Measurements from ENCODE around the gene RSPH4A.
"Not testable (repeated sequence)": the region's sequence is repeated elsewhere in the genome, so short reads cannot be mapped to it uniquely, and the experiment has no call there.

RSPH4A gene

DNA sequence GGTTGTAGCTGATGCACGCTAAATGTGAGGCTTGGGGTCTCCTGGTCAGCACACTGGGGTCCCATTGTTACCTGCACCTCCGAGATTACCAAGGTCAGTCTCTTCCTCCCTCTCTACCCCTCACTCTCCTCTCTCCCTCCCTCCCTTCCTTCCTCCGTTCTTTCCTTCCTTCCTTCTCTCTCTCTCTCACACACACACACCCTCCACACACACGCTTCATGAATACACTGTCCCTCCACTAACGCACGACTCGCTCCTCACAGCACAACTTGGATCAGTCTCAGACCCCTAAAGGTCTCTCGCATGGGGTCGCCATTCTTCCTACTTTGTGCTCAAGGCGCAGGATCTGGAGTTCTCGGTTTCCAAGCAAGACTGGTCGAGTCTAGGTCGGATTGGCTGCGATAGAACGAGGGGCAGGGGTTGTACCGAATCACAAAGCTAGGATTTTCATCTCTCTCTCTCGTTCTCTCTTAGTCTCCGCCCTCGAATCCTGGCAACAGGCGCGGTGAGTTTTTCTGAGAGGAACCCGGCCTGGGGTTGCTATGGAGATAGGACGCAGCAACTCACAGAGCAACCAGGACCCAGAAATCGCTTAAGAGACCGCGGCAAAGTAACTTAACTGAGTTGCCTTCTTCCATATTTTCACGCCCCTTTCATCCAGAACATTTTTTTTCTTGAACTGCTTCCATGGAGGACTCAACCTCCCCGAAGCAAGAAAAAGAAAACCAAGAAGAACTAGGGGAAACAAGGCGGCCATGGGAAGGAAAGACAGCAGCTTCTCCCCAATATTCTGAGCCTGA, at the start of gene RSPH4A:
Gene RSPH4A, plus strand, starts transcription at position 543 of the 800 bp plus-strand sequence. Its CDS starts 145 bp downstream, at position 688.
- peak; percentile 82 for DNase-seq

DNA sequence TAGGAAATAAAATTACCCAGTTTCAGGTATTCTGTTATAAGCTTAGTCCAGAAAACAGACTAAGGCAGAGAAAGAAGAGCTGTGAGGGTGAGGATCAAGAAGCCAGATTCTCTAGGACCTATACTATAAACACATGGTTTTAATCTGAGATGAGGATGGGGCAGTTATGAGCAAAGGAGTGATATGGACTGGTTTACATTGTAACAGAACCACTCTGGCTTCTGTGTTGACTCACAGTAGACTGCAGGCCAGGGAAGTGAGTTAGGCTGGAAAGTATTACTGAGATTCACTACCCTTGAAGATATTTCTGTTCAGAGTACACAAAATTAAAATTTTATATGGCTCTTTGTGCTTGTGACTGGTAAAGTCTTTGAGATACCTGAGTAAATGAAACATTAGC, 48.2 kb upstream of the RSPH4A start:
- DNase-seq: no peak

DNA sequence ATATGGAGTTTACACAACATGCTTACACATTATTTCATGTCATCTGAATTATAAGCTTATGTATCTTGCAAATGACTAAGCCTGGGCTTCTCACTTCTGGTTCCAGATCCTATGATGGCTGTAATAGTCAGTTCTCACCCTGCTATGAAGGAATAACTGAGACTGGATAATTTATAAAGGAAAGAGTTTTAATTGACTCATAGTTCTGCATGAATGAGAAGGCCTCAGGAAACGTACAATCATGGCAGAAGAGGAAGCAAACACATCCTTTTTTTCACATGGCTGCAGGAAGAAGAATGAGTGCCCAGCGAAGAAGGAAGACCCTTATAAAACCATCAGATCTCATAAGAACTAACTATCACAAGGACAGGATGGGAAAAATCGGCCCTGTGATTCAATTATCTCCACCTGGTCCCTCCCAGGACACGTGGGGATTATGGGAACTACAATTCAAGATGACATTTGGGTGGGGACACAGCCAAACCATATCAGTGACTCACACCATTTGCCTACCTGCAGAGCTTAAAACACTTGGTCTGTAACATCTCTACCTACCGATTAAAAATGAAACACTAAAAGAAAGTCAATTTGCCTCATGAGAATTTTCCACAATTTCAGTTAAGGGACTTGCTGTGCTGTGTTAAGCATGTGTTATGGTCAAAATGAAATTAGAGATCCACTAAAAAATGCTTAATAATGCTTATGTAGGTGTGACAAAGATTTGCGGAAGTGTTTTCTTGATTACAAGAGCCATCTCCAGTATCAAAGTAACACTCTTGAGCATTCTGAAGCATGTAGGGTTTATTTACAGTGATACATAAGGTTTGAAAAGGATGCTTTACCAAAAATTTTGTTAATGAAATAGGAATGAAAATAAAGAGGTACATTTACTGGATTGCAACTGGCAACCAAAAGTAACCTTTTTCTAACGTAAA, 47.2 kb upstream of the RSPH4A start:
- DNase-seq: peak; percentile 33

DNA sequence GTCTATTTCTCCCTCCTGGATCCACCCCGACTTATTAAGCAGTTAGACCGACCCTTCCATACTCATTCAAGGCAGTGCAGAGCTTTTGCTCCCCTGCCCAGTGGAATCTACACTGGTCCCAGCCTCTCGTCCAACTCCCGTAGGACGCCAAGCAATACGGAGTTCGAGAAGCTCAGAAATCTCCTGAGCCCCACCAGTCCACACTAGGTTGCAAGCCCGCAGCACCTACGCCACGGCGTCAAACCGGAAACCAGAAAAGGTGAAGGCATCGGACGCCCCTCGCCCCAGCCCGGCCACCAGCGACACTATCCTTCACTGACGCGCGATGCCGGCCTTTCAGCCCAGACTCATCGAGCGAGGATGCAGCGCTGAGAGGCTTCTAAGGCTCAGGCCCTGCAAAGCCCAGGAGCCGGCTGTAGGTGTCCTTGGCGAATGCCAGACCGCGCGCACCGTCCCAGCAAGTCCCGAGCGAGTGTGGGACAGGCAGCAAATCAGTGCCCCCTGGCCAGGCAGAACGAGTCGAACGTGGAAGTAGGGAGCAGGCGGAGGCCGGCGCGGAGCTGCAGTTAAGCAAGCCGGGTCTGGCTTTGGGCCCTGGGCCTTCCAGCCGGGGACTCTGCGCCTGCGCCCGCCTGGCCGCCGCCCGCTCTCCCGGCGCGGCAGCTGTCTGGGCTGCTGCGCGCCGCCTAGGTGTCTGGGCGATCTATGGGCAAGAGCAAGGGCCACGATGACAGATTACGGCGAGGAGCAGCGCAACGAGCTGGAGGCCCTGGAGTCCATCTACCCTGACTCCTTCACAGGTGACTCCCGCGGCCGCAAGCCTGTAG, 45.2 kb upstream of the RSPH4A start, which contains the start of gene RWDD1:
Gene RWDD1, plus strand, starts transcription at position 649 of the 827 bp plus-strand sequence. Its CDS starts 79 bp downstream, at position 728.
- DNase-seq: peak; percentile 99

DNA sequence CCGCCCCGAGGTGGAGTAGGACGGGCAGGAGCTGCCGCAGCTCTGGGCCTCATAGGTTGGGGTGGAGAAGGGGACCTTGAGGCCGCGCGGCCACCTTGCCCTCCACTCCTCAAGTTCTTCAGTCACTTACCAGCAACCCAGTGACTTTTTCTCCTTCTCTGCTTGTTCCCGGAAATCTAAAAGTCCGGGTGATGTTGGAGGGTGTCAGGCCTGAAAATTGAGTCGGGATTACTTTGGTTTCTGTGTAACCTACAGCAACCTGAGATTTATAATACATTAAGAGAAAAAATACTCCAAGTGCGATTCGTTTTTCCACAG, 44.6 kb upstream of the RSPH4A start:
- no peak for DNase-seq

DNA sequence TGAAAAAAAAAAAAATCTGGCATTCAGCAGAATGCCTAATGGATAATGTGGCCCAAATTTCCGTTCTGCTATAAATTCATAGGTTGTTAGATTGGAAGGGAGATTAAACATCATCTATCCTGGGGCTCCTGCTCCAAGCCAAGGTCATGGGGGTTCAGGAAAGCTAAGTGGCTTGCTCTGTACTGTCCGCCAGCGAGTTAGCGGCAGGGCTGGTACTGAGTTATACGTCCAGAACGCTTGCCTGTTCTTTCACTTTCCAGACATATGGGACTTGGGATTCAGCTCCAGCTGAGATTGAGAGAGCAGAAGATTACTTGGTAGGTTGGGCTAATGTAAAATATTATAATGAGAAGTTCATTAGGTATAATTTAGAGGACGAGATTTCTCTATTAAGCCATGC, 44.1 kb upstream of the RSPH4A start:
- peak; percentile 55 for DNase-seq

DNA sequence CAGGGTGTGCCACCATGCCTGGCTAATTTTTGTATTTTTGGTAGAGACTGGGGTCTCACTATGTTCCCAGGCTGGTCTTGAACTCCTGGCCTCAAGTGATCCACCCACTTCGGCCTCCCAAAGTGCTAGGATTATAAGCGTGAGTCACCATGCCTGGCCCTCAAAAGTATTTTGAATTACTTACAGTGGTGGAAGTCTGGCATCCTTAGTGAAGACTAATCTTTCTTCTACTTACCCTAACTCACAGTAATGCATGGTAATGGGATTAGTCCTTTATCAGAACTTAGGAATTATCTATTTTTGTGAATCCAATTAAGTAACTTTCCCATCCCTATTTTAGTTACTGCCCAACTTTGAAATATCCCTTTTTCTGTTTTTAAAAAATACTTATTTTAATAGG, 41.1 kb upstream of the RSPH4A start:
- no peak for DNase-seq

DNA sequence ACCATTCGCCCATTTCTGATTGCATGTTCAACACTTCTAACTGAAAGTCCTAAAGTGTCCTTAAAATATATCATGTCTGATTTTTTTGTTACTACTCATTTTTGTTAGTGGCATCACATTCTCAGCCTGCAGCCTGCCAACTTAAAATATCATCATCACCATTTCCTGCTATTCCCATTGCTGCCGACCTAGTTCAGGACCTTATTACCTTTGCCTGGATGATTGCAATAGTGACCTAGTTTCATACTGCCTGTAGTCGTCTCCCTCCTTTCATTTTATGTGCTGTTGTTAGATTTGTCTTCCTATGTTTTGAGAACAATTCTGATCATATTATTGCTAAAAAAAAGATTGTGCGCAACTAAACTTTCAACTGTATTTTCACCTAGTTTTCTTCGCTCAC, 38.8 kb upstream of the RSPH4A start:
- no peak for DNase-seq

DNA sequence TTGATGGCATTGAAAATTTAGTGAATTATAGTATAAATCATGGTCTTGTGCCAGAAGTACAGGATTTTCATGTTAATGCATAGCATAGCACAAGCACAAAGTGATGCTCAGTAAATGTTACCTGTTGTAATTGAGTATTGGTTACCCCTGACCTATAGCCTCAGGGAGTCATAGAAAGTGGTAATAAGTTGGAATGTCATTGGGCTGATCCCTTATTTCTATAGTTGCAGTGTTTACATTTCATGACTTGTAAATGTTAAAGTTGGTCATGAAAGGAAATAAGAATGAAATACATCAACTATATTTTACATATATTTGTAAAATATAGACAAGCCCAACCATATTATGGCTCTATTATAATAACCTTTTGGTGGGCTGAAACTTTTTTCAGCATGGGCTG, 37.9 kb upstream of the RSPH4A start:
- no peak for DNase-seq

DNA sequence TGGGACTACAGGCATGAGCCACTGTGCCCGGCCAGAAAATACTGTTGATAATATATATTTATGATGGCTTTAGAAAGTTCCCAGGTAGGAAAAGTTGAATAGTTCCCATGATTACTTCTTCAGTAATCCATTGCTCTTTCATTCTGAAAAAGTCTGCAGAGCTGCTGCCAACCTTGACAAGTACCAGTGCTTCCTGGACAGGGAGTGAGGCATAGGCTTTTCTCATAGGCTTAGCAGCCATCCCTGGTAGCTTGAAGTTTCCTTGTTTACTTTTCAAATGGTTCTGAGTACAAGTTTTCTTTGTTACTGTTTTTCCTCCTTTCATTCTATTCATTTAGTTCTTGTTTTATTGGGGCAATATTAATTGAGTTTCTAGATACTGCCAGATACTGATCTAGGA, 37.1 kb upstream of the RSPH4A start:
- DNase-seq: no peak

DNA sequence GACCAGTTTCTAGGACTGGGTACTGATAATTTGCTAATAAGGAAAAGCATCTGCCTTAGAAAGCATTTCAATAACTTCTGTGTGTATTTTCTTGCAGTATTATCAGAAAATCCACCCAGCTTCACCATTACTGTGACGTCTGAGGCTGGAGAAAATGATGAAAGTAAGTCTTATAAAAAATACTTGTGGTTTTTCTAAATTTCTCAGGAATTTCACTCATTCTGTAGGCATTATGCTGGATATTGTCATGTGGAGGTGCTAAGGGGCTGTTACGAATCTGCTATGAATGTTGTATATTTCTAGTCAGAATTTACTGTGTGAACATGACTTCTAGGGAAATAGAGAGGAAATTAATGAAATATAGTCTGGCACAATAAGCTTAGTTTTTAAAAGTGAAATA, 36.1 kb upstream of the RSPH4A start:
- DNase-seq: no peak

DNA sequence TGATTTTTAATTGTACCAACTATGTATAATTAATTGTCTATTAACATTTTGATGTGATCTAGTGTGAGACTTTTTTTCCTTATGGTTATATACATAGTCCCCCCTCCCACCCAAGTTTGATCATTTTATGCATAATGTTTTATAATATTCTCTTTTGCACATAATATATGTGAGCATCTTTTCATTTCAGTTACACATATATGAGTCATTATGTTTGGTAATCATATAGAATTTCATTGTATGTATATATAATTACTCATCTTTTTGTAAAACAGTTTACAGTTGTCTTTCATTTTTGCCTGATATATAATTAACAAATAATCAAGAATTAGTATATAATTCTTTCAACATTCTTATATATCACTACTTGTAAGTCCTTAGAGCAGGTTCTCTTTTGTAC, 30.0 kb upstream of the RSPH4A start:
- no peak for DNase-seq

DNA sequence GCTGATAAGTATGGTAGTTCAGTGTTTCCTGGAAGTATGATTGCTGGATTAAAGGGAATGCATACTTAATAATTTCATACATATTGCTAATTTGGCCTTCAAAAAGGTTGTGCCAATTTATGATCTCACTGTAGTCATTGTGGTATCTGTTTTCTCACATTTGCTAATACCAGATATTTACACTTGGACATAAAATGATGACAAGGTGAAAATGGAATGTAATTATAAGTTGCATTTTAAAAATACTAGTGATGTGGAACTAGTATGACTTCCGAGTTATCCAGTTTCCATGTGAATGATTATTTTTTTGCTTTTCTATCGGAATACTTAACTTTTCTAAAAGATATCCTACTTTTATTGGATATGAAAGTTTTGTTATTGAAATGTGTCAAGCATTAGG, 29.5 kb upstream of the RSPH4A start:
- DNase-seq: no peak

DNA sequence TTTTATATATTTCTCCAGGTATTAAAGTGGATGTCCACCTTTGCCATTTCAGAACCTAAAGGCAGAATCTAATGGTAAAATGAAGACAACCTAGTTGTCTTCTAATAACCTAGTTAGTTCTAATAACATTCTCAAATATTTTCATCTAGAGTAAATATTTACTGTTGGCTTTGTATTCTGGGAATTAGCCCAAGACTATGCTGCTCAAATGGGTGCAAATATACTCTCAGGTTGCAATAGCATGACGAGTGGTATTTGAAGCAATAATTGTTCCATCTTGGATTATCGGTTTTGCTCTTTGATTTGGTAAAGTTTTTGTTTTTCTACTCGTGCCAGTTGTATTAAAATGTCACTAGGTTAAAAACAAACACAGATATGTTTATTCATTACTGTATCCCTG, 21.0 kb upstream of the RSPH4A start:
- no peak for DNase-seq

DNA sequence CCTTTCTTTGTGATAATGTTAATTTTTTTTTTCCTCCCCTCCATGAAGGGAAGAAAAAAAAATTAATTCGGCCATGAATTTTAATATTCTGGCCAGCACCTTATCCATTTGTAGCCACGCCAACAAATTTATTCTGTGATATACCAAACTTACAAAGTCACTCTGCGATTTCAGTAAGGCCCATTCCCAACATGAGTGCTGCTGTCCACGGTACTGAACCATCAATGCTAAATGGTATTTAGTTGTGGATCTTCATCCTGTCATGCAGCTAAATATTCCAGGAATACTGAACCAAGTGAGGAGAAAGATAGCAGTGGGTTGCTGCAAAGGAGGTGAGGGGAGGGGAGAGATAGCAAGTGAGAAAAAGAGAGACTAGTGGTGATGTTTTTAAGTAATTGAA, 19.5 kb upstream of the RSPH4A start:
- no peak for DNase-seq

DNA sequence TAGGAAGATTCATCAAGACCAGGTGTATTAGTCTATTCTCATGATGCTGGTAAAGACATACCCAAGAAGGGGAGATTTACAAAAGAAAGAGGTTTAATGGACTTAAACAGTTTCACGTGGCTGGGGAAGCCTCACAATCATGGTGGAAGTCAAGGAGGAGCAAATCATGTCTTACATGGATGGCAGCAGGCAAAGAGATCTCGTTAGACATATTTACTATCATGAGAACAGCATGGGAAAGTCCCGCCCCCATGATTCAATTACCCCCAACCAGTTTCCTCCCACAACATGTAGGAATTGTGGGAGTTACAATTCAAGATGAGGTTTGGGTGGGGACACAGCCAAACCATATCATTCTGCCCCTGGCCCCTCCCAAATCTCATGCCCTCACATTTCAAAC, 12.4 kb upstream of the RSPH4A start:
- DNase-seq: not testable (repeated sequence)

DNA sequence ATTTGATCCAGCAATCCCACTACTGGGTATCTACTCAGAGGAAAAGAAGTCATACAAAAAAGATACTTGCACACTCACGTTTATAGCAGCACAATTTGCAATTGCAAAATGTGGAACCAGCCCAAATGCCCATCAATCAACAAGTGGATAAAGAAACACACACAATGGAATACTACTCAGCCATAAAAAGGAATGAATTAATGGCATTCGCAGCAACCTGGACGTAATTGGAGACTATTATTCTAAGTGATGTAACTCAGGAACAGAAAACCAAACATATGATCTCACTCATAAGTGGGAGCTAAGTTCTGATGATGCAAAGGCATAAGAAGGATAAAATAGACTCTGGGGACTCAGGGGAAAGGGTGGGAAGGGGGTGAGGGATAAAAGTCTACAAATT, 11.4 kb upstream of the RSPH4A start:
- DNase-seq: not testable (repeated sequence)

DNA sequence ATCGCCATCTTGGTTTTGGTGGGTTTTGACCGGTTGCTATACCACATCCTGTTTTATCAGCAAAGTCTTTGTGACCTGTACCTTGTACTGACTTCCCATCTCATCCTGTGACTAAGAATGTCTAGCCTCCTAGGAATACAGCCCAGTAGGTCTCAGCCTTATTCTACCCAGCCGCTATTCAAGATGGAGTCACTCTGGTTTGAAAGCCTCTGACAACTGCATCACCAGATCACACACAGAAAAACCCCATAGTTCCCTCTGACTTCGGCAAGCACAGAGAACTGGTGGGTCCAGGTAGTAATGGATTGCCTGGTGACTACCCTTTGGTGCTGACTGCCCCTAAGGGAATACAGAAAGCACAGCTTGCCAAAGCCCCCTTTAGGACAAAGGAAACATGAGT, 10.3 kb upstream of the RSPH4A start:
- DNase-seq: no peak

DNA sequence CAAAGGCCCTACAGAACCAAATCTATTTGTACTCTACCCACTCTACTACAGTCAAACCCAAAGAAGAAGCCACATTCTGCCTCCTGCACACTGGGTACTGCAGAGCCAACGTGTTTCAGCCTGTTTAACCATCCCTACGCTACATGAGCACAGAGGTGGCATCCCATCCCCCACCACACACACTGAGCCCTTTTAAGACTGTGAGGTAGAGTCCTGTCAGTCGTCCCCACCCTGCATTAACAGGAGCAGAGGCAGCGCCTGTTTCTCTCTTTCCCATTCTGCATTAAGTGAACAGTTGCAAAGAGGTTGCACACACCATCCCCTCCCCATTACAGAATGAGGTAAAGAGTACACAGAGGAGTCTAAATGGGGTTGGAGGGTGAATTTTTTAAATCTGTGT, 5.2 kb upstream of the RSPH4A start:
- no peak for DNase-seq

DNA sequence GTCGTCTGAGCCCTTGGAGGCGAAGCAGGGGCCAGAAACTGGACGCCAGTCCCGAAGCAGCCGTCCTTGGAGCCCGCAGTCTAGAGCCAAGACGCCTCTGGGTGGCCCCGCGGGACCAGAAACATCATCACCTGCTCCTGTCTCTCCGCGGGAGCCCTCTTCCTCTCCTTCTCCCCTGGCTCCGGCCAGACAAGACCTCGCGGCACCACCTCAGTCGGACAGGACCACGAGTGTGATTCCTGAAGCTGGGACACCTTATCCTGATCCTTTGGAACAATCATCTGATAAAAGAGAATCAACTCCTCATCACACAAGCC, 416 bp downstream of the RSPH4A start:
- DNase-seq: no peak

DNA sequence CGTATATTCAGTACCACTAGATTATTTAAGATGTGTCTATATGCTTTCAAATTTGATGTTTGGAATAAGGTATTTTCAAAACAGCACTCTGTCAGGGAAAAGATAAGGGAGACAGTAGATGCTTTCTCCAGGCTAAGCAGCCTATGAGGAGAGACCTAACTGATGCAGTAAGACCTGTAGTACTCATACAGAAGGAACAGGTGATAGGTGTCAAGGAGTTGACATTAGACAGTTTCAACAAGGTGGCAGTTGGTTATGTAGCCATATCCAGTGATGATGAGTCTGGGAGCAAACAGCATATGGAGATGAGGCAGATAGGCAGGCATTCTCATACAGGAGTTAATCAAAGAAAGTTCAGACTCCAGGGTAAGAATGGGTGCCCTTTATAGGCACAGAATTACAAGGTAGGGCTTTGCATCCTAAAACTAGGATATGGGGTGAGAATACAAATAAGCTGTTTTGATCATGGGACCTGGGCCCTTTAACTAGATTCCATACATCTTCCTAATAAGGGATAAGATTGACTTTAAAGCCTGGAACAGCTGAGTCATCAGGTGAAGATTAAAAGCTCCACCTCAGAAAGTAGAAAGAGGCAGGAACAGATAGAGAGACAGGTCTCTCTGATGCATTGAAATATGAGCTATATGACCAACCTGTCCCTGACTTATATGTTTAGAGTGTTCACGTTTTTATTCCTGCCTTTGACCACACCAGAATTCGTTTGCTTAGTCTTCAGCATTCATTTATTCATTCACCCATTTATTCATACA, 7.9 kb downstream of the RSPH4A start:
- no peak for DNase-seq

DNA sequence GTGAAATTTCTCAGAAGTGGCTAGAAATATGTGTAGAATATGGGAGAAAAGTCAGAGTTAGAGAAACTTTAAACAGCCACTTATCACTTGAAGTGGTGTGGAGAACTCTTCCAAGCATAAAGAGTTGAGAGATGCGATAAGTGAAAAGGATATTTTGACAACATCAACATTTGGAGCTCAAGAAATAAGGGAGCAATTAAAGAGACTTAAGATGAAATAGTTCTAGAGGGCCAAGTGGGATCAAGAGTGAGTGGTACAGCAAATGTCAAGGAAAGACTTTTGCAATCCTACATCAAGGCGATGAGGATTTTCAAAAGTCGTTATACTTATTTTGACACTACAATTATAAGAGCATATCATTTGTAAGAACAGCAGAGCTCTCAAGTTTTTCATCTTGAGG, 9.6 kb downstream of the RSPH4A start:
- DNase-seq: no peak

DNA sequence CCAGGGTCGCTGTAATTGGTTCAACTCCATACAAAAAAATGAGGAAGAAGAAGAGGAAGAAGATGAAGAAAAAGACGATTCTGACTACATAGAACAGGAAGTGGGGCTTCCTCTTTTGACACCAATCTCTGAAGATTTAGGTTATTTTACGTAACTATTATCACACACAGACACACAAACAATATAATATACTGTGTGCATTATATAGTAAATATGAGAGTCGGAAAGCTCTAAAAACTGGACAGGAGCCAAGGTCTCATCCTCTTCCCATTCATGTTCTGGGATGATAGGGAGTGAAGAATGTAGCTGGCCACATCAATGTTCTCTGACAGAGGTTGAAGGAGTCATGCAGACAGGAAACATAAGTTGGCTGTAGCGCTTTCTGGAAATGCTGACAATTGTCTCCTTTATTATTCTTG, 13.3 kb downstream of the RSPH4A start:
- DNase-seq: peak; percentile 61

Measured in inflammatory macrophage treated with lipopolysaccharide for 4 hours (primary cell).